Kidney epithelial cell (primary cell): Measurements from ENCODE around the gene PLA2G4A. TPM values are rescaled to one million over a fixed set of nuclear protein-coding genes. Genes with fewer than 3 reads are reported as not detected.

Experiments used
- DNase-seq: peaks from one replicate; pipeline ENCODE4 v3.0.0-alpha.2; 2010; ENCODE audit warnings: low read depth
- H3K27me3 ChIP-seq: 2 replicates; pipeline ENCODE4 v1.6.0; 2011; ENCODE audit warnings: low read length; ENCODE audit not compliant: control insufficient read depth, insufficient read depth
- H3K36me3 ChIP-seq: 2 replicates; pipeline ENCODE4 v1.5.1; 2011; ENCODE audit warnings: low read length; ENCODE audit not compliant: control insufficient read depth, insufficient read depth
- H3K4me3 ChIP-seq: 2 replicates; pipeline ENCODE4 v1.5.1; 2011; ENCODE audit warnings: low read depth, mild to moderate bottlenecking, control low read depth, low read length
- total RNA-seq: library from RNA; depleted of rRNA; stranded (reverse); fragments of >200 nt; gene quantifications from 2 replicates; pipeline ENCODE4 v1.2.3, GENCODE V29; 2015
- TF ChIP-seq, protein P1 (sequence below): IDR thresholded peaks from 2 replicates; pipeline ENCODE4 v1.5.1; 2011; ENCODE audit warnings: mild to moderate bottlenecking, moderate library complexity, low read length, control low read depth, inconsistent platforms; ENCODE audit not compliant: insufficient read depth, poor library complexity, severe bottlenecking

PLA2G4A gene
- total RNA-seq, 1 donor from 2014 or later, result 0.71 TPM

DNA sequence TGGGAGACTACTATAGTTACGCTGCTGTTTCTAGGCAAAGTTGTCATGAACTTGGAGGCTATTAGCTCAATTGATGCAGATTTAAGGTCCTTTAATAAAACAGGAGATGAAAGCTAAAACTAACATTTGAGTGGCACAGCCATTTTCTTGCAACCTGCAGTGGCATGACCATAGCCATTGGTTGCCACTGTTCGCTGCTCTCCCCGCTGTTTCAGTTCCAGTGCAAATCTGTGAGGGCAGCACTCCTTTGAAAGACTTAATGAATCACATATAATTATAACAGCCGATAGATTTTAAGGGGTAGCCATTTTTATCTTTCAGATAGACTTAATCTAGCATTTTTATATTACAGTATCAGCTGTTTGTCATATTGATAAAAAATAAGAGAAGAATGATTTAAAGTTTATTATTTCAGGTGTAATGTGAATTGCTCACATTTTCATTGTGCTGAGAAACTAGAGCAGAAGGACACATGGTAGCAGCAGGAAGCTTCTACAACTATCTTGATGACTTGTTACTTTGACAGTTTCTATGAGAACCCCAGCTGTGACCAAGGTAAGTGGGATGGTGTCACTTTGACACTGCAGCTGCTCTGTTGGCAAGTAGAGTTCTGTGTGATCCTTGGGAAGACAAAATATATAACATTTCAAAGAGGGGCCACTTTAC, 203.7 kb downstream of the PLA2G4A start:
- TF ChIP-seq, protein P1, sequence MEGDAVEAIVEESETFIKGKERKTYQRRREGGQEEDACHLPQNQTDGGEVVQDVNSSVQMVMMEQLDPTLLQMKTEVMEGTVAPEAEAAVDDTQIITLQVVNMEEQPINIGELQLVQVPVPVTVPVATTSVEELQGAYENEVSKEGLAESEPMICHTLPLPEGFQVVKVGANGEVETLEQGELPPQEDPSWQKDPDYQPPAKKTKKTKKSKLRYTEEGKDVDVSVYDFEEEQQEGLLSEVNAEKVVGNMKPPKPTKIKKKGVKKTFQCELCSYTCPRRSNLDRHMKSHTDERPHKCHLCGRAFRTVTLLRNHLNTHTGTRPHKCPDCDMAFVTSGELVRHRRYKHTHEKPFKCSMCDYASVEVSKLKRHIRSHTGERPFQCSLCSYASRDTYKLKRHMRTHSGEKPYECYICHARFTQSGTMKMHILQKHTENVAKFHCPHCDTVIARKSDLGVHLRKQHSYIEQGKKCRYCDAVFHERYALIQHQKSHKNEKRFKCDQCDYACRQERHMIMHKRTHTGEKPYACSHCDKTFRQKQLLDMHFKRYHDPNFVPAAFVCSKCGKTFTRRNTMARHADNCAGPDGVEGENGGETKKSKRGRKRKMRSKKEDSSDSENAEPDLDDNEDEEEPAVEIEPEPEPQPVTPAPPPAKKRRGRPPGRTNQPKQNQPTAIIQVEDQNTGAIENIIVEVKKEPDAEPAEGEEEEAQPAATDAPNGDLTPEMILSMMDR, result no peak
- no peak overlapping the region for H3K4me3 ChIP-seq
- H3K36me3 ChIP-seq, result no peaks in the 10 kb centered on the region
- H3K27me3 ChIP-seq, result no peaks in the 10 kb centered on the region
- DNase-seq, result no peak

DNA sequence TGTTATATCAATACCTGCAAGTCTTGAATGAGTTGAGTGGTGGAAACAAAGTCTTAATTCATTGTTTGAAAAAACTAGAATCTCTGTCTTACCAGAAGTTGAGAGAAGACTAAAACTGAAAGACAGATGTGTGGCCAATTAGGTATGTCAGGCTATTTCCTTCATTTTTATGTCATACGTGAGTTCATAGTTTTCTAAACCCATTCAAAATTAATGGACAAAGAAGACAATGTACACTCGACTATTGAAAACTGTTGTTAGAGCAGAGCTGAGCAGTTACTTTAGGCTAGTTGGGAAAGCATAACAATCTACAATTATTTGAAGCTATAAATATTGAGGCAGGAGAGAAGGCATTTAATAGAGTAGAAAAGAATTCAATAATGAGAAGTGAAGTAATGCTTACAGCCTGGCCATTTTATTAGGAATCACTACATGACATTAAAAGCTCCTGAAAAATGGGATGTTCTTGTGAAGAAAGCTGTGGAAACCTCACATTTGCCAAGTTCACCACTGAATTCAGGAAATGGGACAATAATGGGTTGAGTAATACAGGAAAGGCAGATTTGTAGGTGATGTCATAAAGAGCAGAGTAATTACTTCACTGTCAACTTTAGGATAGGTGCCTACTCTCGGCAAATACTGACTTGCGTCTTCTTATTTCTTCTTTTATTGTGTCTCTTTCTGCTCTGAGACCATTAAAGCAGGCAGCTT, 204.4 kb downstream of the PLA2G4A start:
- H3K4me3 ChIP-seq, result no peak overlapping the region
- TF ChIP-seq, protein P1, result no peak
- H3K27me3 ChIP-seq, result no peaks in the 10 kb centered on the region
- DNase-seq, result no peak
- no peaks in the 10 kb centered on the region for H3K36me3 ChIP-seq

DNA sequence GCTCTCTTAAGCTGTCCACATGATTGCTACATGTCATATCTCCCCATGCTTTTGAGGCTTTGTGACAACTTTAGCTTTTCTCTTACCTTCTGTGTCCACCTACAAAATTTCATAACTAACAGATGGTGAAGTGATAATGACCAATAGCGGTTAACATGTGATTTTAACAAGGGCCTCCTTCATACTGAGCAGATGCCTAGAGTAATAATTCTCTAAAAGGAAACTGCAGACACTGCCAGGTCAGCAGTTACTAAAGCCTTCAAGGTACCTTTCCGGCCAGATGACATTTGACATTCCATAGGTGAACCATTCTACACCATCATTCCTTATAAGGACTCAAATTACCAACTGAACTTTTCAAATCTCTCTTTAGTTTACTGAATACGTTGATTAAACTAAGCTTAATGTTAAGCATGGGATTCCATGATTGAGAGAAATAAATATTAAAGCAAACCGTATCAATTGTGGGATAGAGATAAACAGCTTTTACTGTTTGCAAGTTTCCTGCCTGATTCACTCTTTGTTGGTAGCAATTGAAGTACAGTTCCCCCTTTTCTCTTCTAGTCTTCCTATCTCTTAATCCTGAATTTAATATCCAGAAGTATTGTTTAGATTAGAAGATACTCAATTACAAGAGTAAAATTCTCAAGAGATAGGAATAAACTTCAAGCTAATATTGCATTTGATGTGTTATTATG, 205.1 kb downstream of the PLA2G4A start:
- no peak overlapping the region for H3K4me3 ChIP-seq
- H3K27me3 ChIP-seq, result no peaks in the 10 kb centered on the region
- no peaks in the 10 kb centered on the region for H3K36me3 ChIP-seq
- TF ChIP-seq, protein P1, result no peak
- DNase-seq, result no peak

- Histone ChIP-seq H3K27me3 (no peaks in the 10 kb centered on the region), H3K36me3 (no peaks in the 10 kb centered on the region), H3K4me3 (no peak overlapping the region)
- TF ChIP-seq, protein P1, result no peak
- DNase-seq, result no peak
These were observed 205.8 kb downstream of the PLA2G4A start for GRCh38 chr1:187034501-187034900.

DNA sequence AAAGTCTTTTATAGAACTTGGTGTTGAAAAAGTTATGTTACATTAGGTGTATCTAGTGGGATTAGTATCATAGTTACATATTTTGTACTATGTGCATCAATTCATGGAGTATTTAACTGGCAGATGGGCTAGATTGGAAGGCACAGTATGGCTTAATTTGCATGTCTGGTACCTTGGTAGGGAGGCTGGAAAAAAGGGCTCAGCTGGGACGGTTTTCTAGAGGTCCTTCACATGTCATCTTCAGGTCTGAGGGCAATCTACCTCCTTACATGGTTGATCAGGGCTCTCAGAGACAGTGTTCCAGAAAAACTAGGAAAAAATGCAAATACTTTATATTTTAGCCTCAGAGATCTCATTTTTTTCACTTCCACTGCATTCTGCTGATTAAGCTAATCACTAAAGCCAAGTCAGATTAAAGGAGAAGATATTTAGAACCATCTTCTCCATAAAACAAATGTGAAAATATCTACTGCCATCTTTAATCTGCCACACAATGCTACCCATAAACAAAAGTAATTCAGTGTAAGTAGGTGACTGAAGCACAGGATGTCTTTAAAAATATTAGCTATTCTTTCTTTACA, 209.3 kb downstream of the PLA2G4A start:
- TF ChIP-seq, protein P1, result no peak
- Histone ChIP-seq H3K36me3 (no peaks in the 10 kb centered on the region), H3K4me3 (no peak overlapping the region), H3K27me3 (no peaks in the 10 kb centered on the region)
- DNase-seq, result no peak

Other genes with a start within 250 kb of the PLA2G4A start
- 2.8 and 5.4 TPM in 2 replicates for gene PTGS2, start 148.5 kb upstream of the PLA2G4A start, total RNA-seq